Prostate gland (tissue), 2 donors: Measurements from ENCODE around the gene SEMA6A. TPM values are rescaled to one million over a fixed set of nuclear protein-coding genes. Genes with fewer than 3 reads are reported as not detected.

ENCODE experiments used
- DNase-seq: peaks from one replicate; pipeline ENCODE4 v3.0.0-alpha.2; 2019; ENCODE audit warnings: low spot score
- H3K27ac ChIP-seq, 2 donors: fragments of 200-600 bp; sonication (generic); 2 replicates each; pipeline ENCODE4 v1.5.1; 2017 to 2019
- H3K27me3 ChIP-seq: fragments of 200-600 bp; sonication (generic); replicated peaks from 2 replicates; pipeline ENCODE4 v1.5.1; 2019; ENCODE audit not compliant: insufficient read depth
- H3K36me3 ChIP-seq, 2 donors: fragments of 200-600 bp; sonication (generic); 1 replicate in 1 of 2; 2 replicates in 1 of 2; pipeline versions ENCODE4 v1.5.1 to v1.8.1; 2017 to 2019
- H3K4me1 ChIP-seq: fragments of 200-600 bp; sonication (generic); replicated peaks from 2 replicates; pipeline ENCODE4 v1.5.1; 2019
- H3K4me3 ChIP-seq, 2 donors: fragments of 200-600 bp; sonication (generic); 2 replicates each; pipeline ENCODE4 v1.5.1; 2017 to 2019
- H3K9me3 ChIP-seq: fragments of 200-600 bp; sonication (generic); 2 replicates; pipeline ENCODE4 v1.5.1; 2017
- CTCF ChIP-seq, 4 experiments: fragments of 200-600 bp in 2 of 4; fragments of 450-650 bp in 2 of 4; sonication (generic) in 2 of 4; IDR thresholded peaks; 1 replicate in 3 of 4; 2 replicates in 1 of 4; pipeline ENCODE4 v1.5.1; 2016 to 2019; ENCODE audit warnings: antibody characterized with exemption in 4 of 4, mild to moderate bottlenecking in 2 of 4, moderate library complexity in 2 of 4
- POLR2A ChIP-seq: fragments of 450-650 bp; IDR thresholded peaks from one replicate; pipeline ENCODE4 v1.6.1; 2016; ENCODE audit warnings: antibody characterized with exemption, mild to moderate bottlenecking
- POLR2AphosphoS5 ChIP-seq: sonication (generic); formaldehyde crosslinking; IDR thresholded peaks from one replicate; pipeline ENCODE4 v1.6.1; 2017; ENCODE audit warnings: antibody characterized with exemption
- WGBS: methylation state at CpG from one replicate; pipeline ENCODE4 v1.1.5; 2018; 5-methylcytosine and 5-hydroxymethylcytosine counted together
- intact Hi-C: fragments of 100-400 bp; cut with DNase I; formaldehyde crosslinking; loops from one replicate; pipeline ENCODE4 v1.14.2; 2022
- total RNA-seq, 2 donors: library from RNA; depleted of rRNA; stranded (reverse); fragments of >200 nt; gene quantifications; one replicate each; pipeline ENCODE4 v1.1.0, GENCODE V29; 2016

Gene SEMA6A
- total RNA-seq, 2 donors from 2014 or later = 12.8 to 57.1 TPM

GRCh38 chr5:116614603-116614920 lies 39.9 kb upstream of the SEMA6A start:
- WGBS = 84% methylated on average over 5 of the region's 5 CpGs

GRCh38 chr5:116613445-116613844 lies 38.8 kb upstream of the SEMA6A start:
- TF ChIP-seq POLR2A (no peak), POLR2AphosphoS5 (no peak), CTCF (IDR thresholded peaks at IDR 0.05) (no peak)
- H3K36me3 ChIP-seq = no peaks in the 10 kb centered on the region
- no peak overlapping the region for H3K27ac ChIP-seq
- no peaks in the 10 kb centered on the region for H3K27me3 ChIP-seq
- no peak for DNase-seq
- intact Hi-C loops = no loop called here
- 92% methylated on average over 1 of the region's 1 CpG for WGBS
- H3K4me1 ChIP-seq = no peaks in the 10 kb centered on the region
- no peaks in the 10 kb centered on the region for H3K9me3 ChIP-seq
- H3K4me3 ChIP-seq = no peak overlapping the region

More at GRCh38 chr5:116614603-116614920, 39.9 kb upstream of the SEMA6A start:
- Histone ChIP-seq H3K27me3 (no peaks in the 10 kb centered on the region), H3K9me3 (no peaks in the 10 kb centered on the region), H3K4me1 (no peaks in the 10 kb centered on the region), H3K4me3 (no peak overlapping the region), H3K36me3 (no peaks in the 10 kb centered on the region), H3K27ac (no peak overlapping the region)
- TF ChIP-seq POLR2A (no peak), CTCF (IDR thresholded peaks at IDR 0.05) (no peak), POLR2AphosphoS5 (no peak)
- no peak for DNase-seq
- intact Hi-C loops = no loop called here

- H3K4me1 ChIP-seq = no peaks in the 10 kb centered on the region
- DNase-seq = no peak
- no peak for TF ChIP-seq CTCF (IDR thresholded peaks at IDR 0.05)
- H3K27ac ChIP-seq = no peak overlapping the region
- no peak overlapping the region for H3K4me3 ChIP-seq
- WGBS = 92% methylated on average over 5 of the region's 5 CpGs
- H3K9me3 ChIP-seq = no peaks in the 10 kb centered on the region
- no peaks in the 10 kb centered on the region for H3K27me3 ChIP-seq
- intact Hi-C loops = no loop called here
- no peaks in the 10 kb centered on the region for H3K36me3 ChIP-seq
Observed at GRCh38 chr5:116612431-116612830, 37.8 kb upstream of the SEMA6A start.

GRCh38 chr5:116605310-116606070 lies 30.9 kb upstream of the SEMA6A start:
- H3K27ac ChIP-seq = no peak overlapping the region

GRCh38 chr5:116604805-116605204 lies 30.2 kb upstream of the SEMA6A start:
- 58% methylated on average over 4 of the region's 4 CpGs for WGBS
- intact Hi-C loops = no loop called here
- H3K4me1 ChIP-seq = no peaks in the 10 kb centered on the region
- DNase-seq = no peak
- no peaks in the 10 kb centered on the region for H3K27me3 ChIP-seq
- no peak for TF ChIP-seq POLR2AphosphoS5
- TF ChIP-seq CTCF (IDR thresholded peaks at IDR 0.05) = no peak
- no peak for TF ChIP-seq POLR2A
- no peaks in the 10 kb centered on the region for H3K36me3 ChIP-seq
- no peak overlapping the region for H3K27ac ChIP-seq
- no peak overlapping the region for H3K4me3 ChIP-seq
- no peaks in the 10 kb centered on the region for H3K9me3 ChIP-seq

More at GRCh38 chr5:116605310-116606070, 30.9 kb upstream of the SEMA6A start:
- no peak for DNase-seq
- no peaks in the 10 kb centered on the region for H3K9me3 ChIP-seq
- no peaks in the 10 kb centered on the region for H3K4me1 ChIP-seq
- TF ChIP-seq POLR2AphosphoS5 = no peak
- no peaks in the 10 kb centered on the region for H3K27me3 ChIP-seq
- H3K4me3 ChIP-seq = no peak overlapping the region
- no peaks in the 10 kb centered on the region for H3K36me3 ChIP-seq
- 39% methylated on average over 4 of the region's 4 CpGs for WGBS
- intact Hi-C loops = no loop called here
